Osteocyte (in vitro differentiated cells): ENCODE results near the gene GCN1. TPM values are rescaled to one million over a fixed set of nuclear protein-coding genes. Genes with fewer than 3 reads are reported as not detected.
A peak's percentile ranks its signal among the peaks of the same experiment; 100 is the strongest.

ENCODE experiments used
- DNase-seq: peaks from one replicate; pipeline ENCODE4 v3.0.0; 2021; ENCODE audit warnings: mixed read lengths; ENCODE audit not compliant: unreplicated experiment; ENCODE audit errors: extremely low spot score
- H3K27ac Mint-ChIP-seq: one replicate; pipeline ENCODE4 v1.8.0; 2021; ENCODE audit warnings: mild to moderate bottlenecking, mixed read lengths; ENCODE audit not compliant: unreplicated experiment
- H3K27me3 Mint-ChIP-seq: one replicate; pipeline ENCODE4 v1.8.0; 2021; ENCODE audit warnings: mixed read lengths; ENCODE audit not compliant: unreplicated experiment
- H3K36me3 Mint-ChIP-seq: one replicate; pipeline ENCODE4 v1.8.0; 2021; ENCODE audit warnings: mixed read lengths; ENCODE audit not compliant: unreplicated experiment
- H3K4me1 Mint-ChIP-seq: one replicate; pipeline ENCODE4 v1.8.0; 2021; ENCODE audit warnings: mixed read lengths; ENCODE audit not compliant: unreplicated experiment
- H3K4me3 Mint-ChIP-seq: one replicate; pipeline ENCODE4 v1.8.0; 2021; ENCODE audit warnings: mild to moderate bottlenecking, moderate library complexity, mixed read lengths; ENCODE audit not compliant: unreplicated experiment
- H3K9me3 Mint-ChIP-seq: one replicate; pipeline ENCODE4 v1.8.0; 2021; ENCODE audit warnings: mixed read lengths; ENCODE audit not compliant: unreplicated experiment
- total RNA-seq: library from RNA; stranded (reverse); gene quantifications from 2 replicates; pipeline ENCODE4 v1.2.1, GENCODE V29; 2021
- TF ChIP-seq, protein P1 (sequence below): fragments of 200-600 bp; sonication (generic); IDR thresholded peaks from 2 replicates; pipeline ENCODE4 v1.5.0; 2021; ENCODE audit warnings: antibody characterized with exemption, mild to moderate bottlenecking, moderate library complexity

Gene GCN1
- total RNA-seq, 1 donor from 2014 or later = 115 TPM

DNA sequence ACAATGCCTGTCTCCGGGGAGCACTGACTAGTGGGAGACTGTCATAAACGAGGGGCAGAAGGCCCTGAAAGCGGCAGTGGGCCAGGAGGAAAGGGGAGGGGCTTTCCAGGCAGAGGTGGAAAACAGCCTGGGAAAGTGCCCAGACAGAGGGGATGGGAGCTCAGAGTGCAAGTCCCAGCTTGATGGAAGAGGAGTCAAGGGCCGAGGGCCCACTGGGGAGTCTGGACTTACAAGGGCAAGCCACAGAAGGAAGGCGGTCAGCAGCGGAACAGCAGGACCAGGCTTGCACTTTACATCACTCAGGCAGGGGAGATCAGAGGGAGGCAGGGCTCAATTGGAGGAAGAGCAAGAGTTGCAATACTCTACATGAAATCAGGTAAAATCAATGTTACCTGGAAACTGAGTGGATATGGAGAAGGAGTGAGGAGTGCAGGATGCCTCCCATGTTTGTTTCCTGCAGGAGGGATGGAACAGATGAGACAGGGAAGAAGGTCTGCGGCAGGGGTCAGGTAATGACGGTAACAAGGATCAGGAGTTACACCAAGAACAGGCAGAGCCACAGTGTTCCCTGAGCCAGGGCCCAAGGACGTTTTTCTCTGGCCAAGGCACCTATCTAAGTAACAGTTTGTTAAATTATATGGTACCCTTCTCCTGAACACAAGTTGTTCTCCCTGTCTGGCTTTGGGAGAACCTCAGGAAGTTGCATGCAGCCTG is 47.2 kb upstream of the GCN1 start:
- Mint-ChIP-seq H3K27ac (no peak overlapping the region), H3K36me3 (no peaks in the 10 kb centered on the region), H3K4me1 (peaks cover 69% of the 10 kb centered on the region), H3K4me3 (no peak overlapping the region), H3K27me3 (no peaks in the 10 kb centered on the region), H3K9me3 (no peaks in the 10 kb centered on the region)
- TF ChIP-seq, protein P1, sequence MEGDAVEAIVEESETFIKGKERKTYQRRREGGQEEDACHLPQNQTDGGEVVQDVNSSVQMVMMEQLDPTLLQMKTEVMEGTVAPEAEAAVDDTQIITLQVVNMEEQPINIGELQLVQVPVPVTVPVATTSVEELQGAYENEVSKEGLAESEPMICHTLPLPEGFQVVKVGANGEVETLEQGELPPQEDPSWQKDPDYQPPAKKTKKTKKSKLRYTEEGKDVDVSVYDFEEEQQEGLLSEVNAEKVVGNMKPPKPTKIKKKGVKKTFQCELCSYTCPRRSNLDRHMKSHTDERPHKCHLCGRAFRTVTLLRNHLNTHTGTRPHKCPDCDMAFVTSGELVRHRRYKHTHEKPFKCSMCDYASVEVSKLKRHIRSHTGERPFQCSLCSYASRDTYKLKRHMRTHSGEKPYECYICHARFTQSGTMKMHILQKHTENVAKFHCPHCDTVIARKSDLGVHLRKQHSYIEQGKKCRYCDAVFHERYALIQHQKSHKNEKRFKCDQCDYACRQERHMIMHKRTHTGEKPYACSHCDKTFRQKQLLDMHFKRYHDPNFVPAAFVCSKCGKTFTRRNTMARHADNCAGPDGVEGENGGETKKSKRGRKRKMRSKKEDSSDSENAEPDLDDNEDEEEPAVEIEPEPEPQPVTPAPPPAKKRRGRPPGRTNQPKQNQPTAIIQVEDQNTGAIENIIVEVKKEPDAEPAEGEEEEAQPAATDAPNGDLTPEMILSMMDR = no peak
- DNase-seq = no peak

DNA sequence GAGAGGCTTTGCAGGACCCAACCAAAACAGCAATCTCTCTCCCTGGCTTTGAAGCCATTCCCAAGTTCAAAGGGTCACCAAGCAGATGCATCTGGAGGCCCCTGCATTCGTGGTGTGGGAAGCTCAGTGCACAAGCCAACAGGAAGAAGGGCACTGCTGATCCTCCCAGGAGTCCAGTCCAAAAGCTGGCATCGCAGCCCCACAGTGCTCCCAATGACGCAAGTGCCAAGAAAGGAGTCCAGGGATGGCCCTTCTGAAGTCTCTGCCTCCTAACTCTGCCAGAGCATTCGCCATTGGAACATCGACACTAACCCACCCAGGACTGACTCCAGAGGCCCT is 45.9 kb upstream of the GCN1 start:
- Mint-ChIP-seq H3K27me3 (no peaks in the 10 kb centered on the region), H3K4me3 (no peak overlapping the region), H3K36me3 (no peaks in the 10 kb centered on the region), H3K9me3 (no peaks in the 10 kb centered on the region), H3K4me1 (peaks cover 72% of the 10 kb centered on the region), H3K27ac (no peak overlapping the region)
- no peak for DNase-seq
- TF ChIP-seq, protein P1 = no peak

DNA sequence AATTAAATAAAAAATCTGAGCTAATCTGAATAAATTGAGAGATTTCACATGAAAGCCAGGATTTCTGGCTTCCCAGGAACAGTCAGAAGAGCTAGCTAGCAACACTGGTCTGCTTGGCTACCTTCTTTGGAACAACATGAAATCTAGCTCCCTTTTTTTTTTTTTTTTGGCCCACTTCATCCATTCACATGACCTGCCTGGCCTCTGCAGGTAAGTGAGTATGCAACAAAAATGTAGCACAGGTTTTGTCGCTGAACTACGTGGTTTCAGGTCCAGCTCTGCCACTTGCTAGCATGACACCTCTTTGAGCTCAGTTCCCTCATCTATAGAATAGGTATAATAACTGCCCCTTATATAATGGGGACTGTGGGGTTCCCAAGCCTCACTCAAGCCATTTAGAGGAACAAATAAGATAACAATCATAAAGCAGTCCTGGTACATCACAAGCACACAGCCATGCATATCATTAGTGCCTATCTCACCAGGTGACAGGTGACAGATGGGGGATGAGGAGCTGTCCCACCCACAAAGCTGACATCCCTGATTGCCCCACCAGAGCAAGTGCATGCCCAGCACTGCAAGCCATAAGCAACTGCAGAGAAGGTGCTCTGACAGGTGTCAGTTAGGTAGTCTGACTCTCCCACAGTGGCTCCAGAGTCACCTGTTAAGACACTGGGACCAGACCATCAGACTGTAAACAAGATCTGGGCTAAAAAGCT is 45.4 kb upstream of the GCN1 start:
- TF ChIP-seq, protein P1 = no peak
- Mint-ChIP-seq H3K4me1 (peaks cover 72% of the 10 kb centered on the region), H3K9me3 (no peaks in the 10 kb centered on the region), H3K27me3 (no peaks in the 10 kb centered on the region), H3K27ac (peak overlapping the region; percentile 34), H3K4me3 (no peak overlapping the region), H3K36me3 (no peaks in the 10 kb centered on the region)
- DNase-seq = no peak

DNA sequence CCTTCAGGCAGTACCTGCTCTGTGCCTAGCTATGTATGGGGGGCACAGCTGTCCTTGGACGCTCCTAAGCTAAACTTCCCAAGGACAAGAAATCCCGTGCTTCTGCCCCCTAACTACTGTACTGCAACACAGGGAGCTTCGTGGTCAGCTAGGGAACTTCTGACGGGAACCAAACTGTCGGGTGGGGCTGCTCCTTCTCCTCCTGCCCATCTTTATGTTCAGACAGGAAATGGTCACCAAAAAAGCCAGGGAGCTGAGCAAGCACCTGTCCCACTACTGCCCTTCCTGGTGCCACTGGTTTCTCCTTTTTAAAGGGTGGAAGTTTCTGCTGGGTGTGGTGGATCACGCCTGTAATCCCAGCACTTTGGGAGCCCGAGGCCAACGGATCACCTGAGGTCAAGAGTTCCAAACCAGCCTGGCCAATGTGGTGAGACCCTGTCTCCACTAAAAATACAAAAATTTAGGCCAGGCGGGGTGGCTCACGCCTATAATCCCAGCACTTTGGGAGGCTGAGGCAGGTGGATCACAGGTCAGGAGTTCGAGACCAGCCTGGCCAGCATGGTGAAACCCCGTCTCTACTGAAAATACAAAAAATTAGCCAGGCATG is 44.4 kb upstream of the GCN1 start:
- no peaks in the 10 kb centered on the region for H3K27me3 Mint-ChIP-seq
- TF ChIP-seq, protein P1 = no peak
- H3K9me3 Mint-ChIP-seq = no peaks in the 10 kb centered on the region
- peak overlapping the region; percentile 82 for H3K27ac Mint-ChIP-seq
- H3K4me1 Mint-ChIP-seq = peaks cover 76% of the 10 kb centered on the region
- no peak for DNase-seq
- H3K36me3 Mint-ChIP-seq = no peaks in the 10 kb centered on the region
- H3K4me3 Mint-ChIP-seq = no peak overlapping the region

DNA sequence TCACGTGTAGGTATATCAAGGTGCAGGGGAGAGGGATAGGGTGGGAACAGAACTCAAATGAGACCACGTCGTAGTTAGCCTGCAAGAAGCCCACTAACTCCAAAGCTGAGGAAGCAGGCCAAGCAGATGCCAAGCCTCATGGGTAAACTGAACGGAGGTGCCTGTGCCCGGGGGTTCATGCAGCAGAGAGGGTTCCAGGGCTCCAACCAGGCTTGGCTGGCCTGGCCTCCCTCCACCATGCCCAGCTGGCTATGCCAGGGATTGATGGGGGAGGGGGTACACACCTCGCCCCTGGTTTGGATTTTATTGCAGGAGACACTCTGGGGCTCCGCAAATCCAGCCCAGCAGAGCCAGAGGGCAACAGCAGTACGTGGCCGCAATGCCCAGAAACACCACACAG is 43.7 kb upstream of the GCN1 start:
- peak overlapping the region; percentile 82 for H3K27ac Mint-ChIP-seq
- H3K36me3 Mint-ChIP-seq = no peaks in the 10 kb centered on the region
- TF ChIP-seq, protein P1 = no peak
- DNase-seq = no peak
- H3K4me1 Mint-ChIP-seq = peaks cover 75% of the 10 kb centered on the region
- H3K9me3 Mint-ChIP-seq = no peaks in the 10 kb centered on the region
- no peak overlapping the region for H3K4me3 Mint-ChIP-seq
- H3K27me3 Mint-ChIP-seq = no peaks in the 10 kb centered on the region
